Peyer's patch (tissue), 4 donors: ENCODE data around the gene PIGX. TPM values are rescaled to one million over a fixed set of nuclear protein-coding genes. Genes with fewer than 3 reads are reported as not detected.

Source experiments
- DNase-seq, 3 donors: peaks; one replicate each; pipeline ENCODE4 v3.0.0-alpha.2; 2017 to 2019
- H3K27ac ChIP-seq, 4 donors: fragments of 200-600 bp; sonication (generic); one replicate each; pipeline ENCODE4 v1.5.1; 2016 to 2019
- H3K27me3 ChIP-seq, 2 donors: fragments of 200-600 bp; sonication (generic); one replicate each; pipeline ENCODE4 v1.5.1; 2019
- H3K36me3 ChIP-seq, 3 donors: fragments of 200-600 bp; sonication (generic); one replicate each; pipeline ENCODE4 v1.5.1; 2016 to 2019
- H3K4me1 ChIP-seq, 4 donors: fragments of 200-600 bp; sonication (generic); one replicate each; pipeline ENCODE4 v1.5.1; 2016 to 2019
- H3K4me3 ChIP-seq, 4 donors: fragments of 200-600 bp; sonication (generic); 1 replicate in 3 of 4; 2 replicates in 1 of 4; pipeline ENCODE4 v1.5.1; 2016 to 2019; ENCODE audit warnings: mild to moderate bottlenecking in 1 of 4
- H3K9me3 ChIP-seq, 4 donors: fragments of 200-600 bp; sonication (generic); one replicate each; pipeline ENCODE4 v1.5.1; 2016 to 2019; ENCODE audit warnings: mild to moderate bottlenecking in 1 of 4
- POLR2A ChIP-seq, 2 donors: fragments of 450-650 bp; IDR thresholded peaks; one replicate each; pipeline ENCODE4 v1.5.1; 2017; ENCODE audit warnings: antibody characterized with exemption in 2 of 2, mild to moderate bottlenecking in 2 of 2, moderate library complexity in 2 of 2
- total RNA-seq, 4 donors: library from RNA; depleted of rRNA; stranded (reverse); fragments of >200 nt; gene quantifications; one replicate each; pipeline ENCODE4 v1.1.0, GENCODE V29; 2016
- TF ChIP-seq, protein P1 (sequence below), 6 experiments: fragments of 450-650 bp in 4 of 6; fragments of 200-600 bp in 2 of 6; sonication (generic) in 1 of 6; IDR thresholded peaks; one replicate each; pipeline ENCODE4 v1.5.1; 2017 to 2019; ENCODE audit warnings: antibody characterized with exemption in 6 of 6, mild to moderate bottlenecking in 3 of 6, moderate library complexity in 1 of 6

The PIGX gene
- total RNA-seq, 4 donors from 2014 or later = 9.4 to 26.1 (median 15.2) TPM

GRCh38 chr3:196686436-196686835, 25.7 kb upstream of the PIGX start:
- no peaks in the 10 kb centered on the region for H3K36me3 ChIP-seq
- no peak overlapping the region for H3K27ac ChIP-seq
- no peak for DNase-seq
- peaks cover 0 to 8% (median 0%) of the 10 kb centered on the region in 4 donors for H3K9me3 ChIP-seq
- no peak overlapping the region for H3K4me3 ChIP-seq
- no peaks in the 10 kb centered on the region for H3K27me3 ChIP-seq
- peaks cover 0 to 11% (median 0%) of the 10 kb centered on the region in 4 donors for H3K4me1 ChIP-seq
- TF ChIP-seq, protein P1, sequence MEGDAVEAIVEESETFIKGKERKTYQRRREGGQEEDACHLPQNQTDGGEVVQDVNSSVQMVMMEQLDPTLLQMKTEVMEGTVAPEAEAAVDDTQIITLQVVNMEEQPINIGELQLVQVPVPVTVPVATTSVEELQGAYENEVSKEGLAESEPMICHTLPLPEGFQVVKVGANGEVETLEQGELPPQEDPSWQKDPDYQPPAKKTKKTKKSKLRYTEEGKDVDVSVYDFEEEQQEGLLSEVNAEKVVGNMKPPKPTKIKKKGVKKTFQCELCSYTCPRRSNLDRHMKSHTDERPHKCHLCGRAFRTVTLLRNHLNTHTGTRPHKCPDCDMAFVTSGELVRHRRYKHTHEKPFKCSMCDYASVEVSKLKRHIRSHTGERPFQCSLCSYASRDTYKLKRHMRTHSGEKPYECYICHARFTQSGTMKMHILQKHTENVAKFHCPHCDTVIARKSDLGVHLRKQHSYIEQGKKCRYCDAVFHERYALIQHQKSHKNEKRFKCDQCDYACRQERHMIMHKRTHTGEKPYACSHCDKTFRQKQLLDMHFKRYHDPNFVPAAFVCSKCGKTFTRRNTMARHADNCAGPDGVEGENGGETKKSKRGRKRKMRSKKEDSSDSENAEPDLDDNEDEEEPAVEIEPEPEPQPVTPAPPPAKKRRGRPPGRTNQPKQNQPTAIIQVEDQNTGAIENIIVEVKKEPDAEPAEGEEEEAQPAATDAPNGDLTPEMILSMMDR (IDR thresholded peaks at IDR 0.05) = no peak
- no peak for TF ChIP-seq POLR2A (IDR thresholded peaks at IDR 0.05)

GRCh38 chr3:196688349-196688748, 23.8 kb upstream of the PIGX start:
- H3K27ac ChIP-seq = peak overlapping the region in 1 of 4 donors; percentile 21
- peak in 1 of 3 donors; percentile 51 for DNase-seq
- no peaks in the 10 kb centered on the region for H3K27me3 ChIP-seq
- H3K4me1 ChIP-seq = peaks cover 0 to 11% (median 0%) of the 10 kb centered on the region in 4 donors
- H3K4me3 ChIP-seq = no peak overlapping the region
- H3K36me3 ChIP-seq = no peaks in the 10 kb centered on the region
- H3K9me3 ChIP-seq = peaks cover 0 to 2% (median 0%) of the 10 kb centered on the region in 4 donors
- TF ChIP-seq, protein P1 (IDR thresholded peaks at IDR 0.05) = no peak
- no peak for TF ChIP-seq POLR2A (IDR thresholded peaks at IDR 0.05)

DNA sequence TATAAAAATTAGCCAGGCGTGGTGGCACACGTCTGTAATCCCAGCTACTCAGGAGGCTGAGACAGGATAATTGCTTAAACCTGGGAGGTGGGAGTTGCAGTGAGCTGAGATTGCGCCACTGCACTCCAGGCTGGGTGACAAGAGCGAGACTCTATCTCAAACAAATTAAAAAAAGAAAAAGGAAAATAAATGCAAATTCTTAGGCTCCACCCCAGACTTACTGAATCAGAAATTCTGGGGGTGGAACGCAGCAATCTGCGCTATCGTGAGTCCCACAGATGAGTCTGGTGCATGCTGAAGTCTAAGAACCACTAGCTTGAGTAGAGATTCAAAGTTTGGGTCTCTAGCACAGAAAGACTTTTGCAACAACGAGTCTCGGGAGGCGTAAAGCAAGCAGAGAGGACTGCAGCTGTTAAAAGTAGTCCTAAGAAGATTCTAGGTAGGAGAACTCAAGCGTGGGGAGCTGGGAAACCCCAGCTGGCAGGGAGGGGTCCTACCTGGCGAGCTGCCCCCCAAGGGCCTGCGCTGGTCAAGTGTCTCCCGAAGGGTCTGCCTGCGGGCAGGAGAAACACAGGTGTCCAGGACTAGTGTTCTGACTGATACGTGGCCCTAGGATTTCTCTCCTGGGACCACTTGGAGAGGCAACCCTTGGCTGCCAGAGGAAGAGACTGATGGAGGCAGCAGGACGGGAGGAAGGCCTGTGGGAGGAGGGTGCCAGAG, 22.1 kb upstream of the PIGX start:
- H3K9me3 ChIP-seq = no peaks in the 10 kb centered on the region
- H3K36me3 ChIP-seq = no peaks in the 10 kb centered on the region
- no peak for DNase-seq
- H3K27me3 ChIP-seq = no peaks in the 10 kb centered on the region
- TF ChIP-seq, protein P1 (IDR thresholded peaks at IDR 0.05) = no peak
- no peak for TF ChIP-seq POLR2A (IDR thresholded peaks at IDR 0.05)
- H3K27ac ChIP-seq = no peak overlapping the region
- no peak overlapping the region for H3K4me3 ChIP-seq
- H3K4me1 ChIP-seq = peaks cover 0 to 2% (median 0%) of the 10 kb centered on the region in 4 donors

GRCh38 chr3:196691386-196691785, 20.8 kb upstream of the PIGX start:
- H3K27me3 ChIP-seq = no peaks in the 10 kb centered on the region
- H3K9me3 ChIP-seq = no peaks in the 10 kb centered on the region
- no peak for TF ChIP-seq POLR2A (IDR thresholded peaks at IDR 0.05)

DNA sequence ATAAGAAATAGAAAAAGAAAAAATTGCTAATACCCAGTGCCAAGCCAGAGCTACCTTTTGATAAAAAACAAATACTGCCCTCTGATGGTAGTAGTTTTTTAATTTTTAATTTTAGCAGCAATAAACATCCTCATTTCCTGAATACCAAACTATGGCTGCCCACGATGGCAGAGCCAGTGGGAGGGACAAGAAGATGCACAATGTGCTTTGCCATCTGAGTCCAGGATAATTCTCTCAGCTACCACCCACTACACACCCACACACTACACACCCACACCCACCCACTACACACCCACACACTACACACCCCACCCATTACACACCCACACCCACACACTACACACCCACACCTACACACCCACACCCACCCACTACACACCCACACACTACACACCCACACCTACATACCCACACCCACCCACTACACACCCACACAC, 18.0 kb upstream of the PIGX start:
- Histone ChIP-seq H3K4me3 (no peak overlapping the region), H3K36me3 (no peaks in the 10 kb centered on the region), H3K9me3 (no peaks in the 10 kb centered on the region), H3K27ac (no peak overlapping the region), H3K27me3 (no peaks in the 10 kb centered on the region), H3K4me1 (no peaks in the 10 kb centered on the region)
- TF ChIP-seq, protein P1 (IDR thresholded peaks at IDR 0.05) = peak in 1 of 6 experiments; percentile 11
- no peak for TF ChIP-seq POLR2A (IDR thresholded peaks at IDR 0.05)
- no peak for DNase-seq

More at GRCh38 chr3:196691386-196691785, 20.8 kb upstream of the PIGX start:
- H3K4me1 ChIP-seq = no peaks in the 10 kb centered on the region
- DNase-seq = no peak
- no peaks in the 10 kb centered on the region for H3K36me3 ChIP-seq
- H3K27ac ChIP-seq = no peak overlapping the region
- H3K4me3 ChIP-seq = no peak overlapping the region
